Measurements from ENCODE around the gene ZBTB16.

Gene ZBTB16, protein sequence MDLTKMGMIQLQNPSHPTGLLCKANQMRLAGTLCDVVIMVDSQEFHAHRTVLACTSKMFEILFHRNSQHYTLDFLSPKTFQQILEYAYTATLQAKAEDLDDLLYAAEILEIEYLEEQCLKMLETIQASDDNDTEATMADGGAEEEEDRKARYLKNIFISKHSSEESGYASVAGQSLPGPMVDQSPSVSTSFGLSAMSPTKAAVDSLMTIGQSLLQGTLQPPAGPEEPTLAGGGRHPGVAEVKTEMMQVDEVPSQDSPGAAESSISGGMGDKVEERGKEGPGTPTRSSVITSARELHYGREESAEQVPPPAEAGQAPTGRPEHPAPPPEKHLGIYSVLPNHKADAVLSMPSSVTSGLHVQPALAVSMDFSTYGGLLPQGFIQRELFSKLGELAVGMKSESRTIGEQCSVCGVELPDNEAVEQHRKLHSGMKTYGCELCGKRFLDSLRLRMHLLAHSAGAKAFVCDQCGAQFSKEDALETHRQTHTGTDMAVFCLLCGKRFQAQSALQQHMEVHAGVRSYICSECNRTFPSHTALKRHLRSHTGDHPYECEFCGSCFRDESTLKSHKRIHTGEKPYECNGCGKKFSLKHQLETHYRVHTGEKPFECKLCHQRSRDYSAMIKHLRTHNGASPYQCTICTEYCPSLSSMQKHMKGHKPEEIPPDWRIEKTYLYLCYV

DNA sequence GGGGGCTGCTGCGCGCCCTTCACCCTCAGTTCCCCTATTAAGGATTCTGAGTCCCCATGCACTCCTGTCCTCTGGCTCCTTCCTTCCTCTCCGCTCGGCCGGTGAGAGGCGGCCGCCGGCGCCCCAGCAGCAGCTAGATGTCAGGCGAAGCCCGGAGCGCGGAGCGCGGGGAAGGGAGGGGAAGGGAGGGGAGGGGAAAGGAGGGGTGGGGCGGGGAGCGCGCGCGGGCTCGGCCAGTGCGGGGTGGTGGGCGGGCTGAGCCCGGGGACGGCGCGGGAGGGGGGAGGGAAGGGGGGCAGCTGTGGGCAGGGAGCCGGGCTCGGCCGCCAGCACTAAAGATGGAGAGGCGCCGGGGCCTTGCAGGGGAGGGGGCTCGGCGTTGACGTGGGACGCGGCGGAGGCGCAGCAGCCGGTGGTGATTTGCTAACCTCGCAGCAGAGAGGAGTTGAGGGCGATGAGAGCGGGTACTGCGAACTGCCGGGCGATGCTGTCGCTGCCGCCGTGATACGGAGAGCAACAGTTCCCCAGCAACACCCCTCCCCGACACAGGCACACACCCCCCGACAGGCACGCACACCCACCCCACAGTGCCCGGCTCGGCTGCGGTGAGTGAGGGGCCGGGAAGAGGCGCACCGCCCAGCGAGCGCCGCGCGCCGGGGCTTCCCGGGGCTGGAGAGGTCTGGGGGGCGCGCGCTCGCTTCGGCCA lies at the start of gene ZBTB16:
ZBTB16 (plus strand) TSS at position 434 of the 706 bp plus-strand sequence. CDS start 3,590 bp downstream, outside the sequence.
- no peak for FAIRE-seq

DNA sequence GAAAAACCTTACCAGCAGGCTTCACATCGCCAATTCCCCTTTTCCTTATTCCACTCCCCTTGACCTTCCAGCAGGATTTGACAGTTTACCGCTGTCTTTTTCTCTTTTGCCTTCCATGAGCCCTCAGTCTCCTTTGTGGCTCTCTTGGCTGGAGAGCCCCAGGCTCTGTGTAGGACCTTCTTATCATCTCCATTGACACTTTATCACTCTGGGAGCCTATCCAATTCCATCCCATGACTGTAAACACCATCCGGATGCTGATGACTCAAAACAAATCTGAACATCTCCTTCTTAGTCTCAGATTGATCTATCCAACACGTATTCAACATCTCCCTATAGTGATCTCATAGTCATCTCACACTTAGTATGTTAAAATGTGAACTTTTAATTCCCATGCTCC lies 48.6 kb upstream of the ZBTB16 start:
- no peak for FAIRE-seq

DNA sequence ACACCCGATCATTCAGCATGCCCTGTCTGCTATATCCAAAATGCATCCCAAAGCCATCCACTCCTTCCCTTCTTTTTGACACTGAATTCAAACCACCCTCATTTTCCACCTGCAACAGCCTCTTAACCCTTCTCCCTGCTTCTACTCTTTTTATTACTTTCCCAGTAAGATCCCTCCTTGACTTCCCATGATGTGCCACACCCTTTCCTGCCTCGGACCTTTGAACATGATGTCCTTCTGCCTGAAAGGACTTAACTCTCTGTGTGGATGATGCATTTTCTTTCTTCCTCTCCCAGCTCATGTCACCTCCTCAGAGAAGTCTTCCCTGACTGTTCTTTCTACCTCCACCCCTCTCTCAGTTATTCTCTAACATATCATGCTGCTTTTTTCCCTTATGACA lies 48.1 kb upstream of the ZBTB16 start:
- no peak for FAIRE-seq

DNA sequence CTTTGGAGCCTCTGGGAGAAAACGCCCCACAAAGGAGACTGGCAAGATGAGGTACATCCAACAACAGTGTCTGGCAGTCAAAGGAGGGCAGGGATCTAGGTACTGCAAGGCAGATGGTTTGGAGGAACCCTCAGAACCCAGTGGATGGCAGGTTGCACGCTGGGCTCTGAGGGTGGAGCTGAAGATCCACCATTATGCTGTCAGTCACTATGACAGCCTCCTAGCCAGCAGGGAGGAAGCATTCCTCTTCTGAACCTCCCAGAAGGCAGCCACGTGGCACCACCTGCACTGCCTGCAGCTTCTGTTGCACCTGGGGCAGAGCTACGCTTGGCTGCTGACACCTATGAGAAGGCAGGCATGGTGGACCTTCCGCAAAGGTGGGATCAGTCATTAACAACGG lies 44.4 kb upstream of the ZBTB16 start:
- FAIRE-seq = no peak

DNA sequence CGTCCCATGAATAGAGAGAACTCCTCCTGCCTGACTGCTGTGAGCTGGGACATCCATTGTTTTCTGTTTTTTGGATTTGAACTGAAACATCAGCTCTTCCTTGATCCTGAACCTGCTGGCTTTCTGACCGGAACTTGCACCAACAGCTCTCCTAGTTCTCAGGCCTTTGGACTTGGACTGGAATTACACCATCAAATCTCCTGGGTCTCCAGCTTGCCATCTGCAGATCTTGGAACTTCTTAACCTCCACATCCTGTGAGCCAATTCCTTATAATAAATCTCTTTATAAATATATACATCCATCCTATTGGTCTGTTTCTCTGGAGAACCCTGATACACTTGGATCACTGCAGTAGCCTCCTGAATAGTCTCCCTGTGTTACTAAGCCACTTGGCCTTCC lies 42.5 kb upstream of the ZBTB16 start:
- no peak for FAIRE-seq

DNA sequence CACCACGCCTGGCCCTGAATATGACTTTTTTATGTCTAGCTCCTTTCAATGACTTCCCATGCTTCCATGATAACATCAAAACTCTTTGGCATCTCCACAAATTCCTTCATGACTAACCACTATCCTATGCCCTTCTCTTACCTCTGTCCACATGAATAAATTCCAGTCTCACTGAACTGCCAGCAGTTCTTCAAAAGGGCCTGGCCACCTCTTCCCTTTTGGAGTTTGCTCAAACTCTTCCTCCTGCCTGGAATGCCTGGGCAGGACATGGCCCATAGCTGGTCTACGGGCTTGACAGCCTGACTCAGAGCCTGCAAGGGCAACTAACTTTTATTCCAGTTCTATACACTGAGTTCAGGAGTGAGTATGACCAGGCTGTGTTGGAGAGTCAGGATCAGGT lies 41.8 kb upstream of the ZBTB16 start:
- no peak for FAIRE-seq

DNA sequence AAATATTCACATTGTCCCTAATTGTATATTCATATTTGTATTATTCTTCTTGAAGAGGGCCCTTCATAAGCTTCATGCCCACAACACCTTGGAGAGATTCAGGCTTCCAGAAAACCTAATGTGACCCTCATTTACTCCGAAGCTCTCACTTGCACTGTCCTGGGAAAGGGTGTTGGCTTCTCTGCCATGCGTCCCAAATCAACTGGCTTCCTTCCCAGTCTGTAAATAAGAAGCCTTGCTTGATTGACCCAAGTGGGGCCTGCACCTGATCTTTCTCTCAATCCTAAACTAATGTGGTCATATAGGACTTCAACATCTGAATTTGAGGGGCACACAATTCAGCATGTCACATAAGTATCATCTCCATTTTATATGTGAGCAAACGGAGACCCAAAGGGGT lies 40.5 kb upstream of the ZBTB16 start:
- no peak for FAIRE-seq

DNA sequence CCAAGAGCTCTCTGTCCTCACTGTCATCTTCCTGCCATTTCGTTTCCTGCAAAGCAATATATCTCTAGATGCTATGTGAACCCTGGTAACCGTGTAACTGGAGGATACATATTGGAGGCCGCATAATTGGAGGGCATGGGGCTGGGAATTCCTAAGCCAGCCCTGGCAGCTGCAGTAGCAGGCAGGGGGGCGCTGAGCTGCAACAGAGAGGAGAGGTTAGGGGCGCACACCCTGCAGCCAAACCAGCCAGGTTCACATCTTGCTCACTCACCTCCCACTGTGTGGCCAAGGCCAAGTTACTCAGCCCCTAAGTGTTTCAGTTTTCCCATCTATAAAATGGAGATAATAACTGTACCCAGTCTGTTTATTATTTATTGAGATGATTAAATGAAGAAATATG lies 39.9 kb upstream of the ZBTB16 start:
- no peak for FAIRE-seq

DNA sequence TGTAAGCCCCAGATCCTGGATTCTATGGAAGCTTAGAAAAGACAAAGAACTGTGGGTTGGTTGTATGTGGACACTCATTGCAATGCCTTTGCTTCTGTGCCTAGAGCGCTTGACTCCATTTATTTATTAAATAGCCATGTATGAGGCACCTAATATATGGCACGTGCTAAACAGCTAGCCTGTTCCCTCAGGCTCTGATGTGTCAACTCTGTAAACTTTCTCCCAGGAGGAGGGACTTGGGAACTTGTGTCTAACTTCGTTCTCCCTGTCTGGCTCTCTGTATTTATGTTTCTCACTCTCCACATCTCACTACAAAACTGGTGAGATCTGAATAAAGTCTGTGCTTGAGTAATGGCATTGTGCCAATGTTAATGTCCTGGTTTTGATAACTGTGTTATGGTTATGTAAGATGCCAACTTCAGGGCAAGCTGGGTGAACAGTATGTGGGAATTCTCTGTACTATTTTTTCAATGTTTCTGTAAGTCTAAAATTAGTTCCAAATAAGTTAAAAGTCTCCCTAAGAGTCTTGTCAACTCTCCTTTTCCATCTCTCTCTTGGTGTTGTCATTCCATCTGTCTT lies 34.1 kb upstream of the ZBTB16 start:
- no peak for FAIRE-seq

DNA sequence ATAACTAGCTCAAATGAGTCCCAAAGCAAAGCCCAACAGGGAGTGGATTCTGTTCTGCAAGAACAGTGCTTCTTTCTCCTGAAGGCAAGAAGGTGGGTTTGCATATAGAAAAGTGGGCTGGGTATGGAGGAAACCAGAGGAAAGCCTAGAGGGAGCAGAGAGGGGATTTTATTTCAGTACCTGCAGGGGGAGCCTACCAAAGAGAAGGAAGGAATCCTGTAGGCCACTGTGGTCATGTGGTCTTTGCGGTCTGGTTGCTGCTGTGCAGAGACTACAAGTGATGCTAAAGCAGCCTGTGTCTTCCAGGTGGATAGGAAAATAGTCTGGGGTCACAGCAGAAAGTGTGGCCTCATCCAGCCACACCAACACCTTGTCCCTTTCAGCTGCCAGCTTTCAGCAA lies 33.2 kb upstream of the ZBTB16 start:
- FAIRE-seq = no peak

DNA sequence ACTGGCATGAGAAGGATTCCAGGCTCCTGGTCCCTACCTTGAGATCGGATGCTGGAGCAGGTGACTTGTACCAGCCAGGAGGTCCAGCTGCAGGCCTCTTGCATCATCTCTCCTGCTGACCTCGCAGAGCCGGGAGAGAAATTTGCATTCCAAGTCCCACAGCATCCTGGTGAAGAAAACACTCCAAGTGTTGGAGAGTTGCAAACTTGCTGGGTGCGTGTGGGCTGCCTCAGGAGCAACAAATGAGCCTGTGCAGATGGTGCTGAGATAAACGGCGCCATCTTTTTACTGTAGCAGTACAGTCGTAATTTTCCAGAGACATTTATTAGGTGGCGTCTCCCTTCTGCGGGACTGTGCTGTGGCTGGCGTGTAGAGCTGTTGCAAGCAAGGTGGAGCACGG lies 32.1 kb upstream of the ZBTB16 start:
- FAIRE-seq = no peak

DNA sequence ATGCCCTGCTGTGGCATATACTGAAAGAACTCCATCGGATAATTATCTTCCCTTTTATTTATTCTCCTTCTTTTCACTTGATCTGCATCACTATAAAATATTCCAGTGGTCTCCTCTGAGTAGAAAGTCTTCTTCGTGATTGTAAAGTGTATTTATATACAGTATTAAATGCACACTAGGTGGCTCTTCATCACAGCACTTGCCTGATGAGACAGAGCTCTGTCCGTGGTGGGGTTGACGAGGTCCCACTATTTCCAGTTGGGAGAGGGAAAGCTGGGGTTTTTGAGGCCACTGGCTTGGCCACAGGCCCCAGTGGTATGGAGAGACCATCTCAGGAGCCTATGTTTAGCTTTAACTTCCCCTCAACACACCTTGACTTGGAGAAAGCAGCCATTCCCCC lies 31.6 kb upstream of the ZBTB16 start:
- FAIRE-seq = no peak

DNA sequence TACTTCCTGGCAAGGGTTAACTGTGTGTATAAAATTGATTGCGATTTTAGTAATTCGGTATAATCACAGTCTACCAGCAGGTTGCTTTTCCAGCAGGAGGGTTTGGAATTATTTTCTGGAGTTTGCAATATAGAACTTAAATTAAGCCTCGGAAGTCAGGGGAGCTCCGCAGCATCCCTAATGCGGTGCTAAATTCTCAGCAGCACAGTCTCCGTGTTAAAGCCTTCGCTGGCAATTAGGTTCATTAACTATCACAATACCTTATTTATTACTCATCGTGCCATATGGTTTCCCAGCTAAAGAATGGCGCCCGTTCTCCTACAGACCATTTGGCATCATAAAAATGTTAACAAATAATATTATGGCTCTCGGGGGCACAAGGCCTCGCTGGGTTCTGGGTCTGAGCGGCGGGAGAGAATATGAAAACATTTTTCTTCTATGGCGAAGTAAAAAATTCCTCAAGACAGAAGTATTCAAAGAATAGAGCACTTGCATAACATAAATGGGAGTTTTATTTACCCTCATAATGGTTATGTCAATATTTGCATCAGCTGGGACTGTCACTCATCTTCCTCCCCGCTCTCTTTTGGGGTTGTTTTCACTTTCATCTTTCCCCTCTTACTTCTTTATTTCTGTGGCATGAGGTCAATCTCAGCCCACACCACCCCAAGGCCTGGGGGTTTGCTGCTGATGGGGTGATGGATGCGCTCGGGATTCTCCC lies 28.1 kb upstream of the ZBTB16 start:
- no peak for FAIRE-seq

DNA sequence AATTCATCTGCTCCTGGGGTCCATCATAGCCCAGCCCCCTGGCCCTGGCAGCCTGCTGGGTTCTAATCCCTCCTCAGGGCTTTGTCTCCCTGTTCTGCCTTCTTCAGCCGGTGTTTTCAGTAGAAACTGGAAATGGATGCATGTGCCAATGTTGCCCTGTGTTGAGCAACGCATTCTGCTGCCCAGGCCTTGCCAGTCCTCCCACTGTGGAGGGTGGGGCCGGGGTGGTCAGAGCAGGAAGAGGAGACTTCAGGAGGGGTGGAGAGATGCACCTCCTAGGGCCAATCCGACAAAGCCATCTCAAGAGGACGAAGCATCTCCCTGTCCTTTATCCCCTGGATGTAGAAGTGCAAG lies 27.6 kb upstream of the ZBTB16 start:
- FAIRE-seq = no peak

DNA sequence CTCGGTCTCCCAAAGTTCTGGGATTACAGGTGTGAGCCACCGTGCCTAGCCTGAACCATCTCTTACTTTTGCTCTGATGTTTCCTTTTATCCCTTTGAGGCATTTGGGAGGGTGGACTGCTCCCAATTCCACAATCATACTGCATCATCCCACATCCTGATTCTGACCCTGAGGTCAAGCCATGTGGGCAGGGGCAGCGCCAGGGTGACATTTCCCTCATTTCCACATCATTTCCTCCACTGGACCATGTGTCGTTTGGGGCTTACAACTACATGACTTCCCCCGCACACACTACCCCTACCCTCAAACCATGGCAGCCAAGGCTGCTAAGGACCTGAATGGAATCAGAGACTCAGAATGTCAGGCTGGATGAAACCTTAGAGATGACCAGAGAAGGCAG lies 26.4 kb upstream of the ZBTB16 start:
- no peak for FAIRE-seq

DNA sequence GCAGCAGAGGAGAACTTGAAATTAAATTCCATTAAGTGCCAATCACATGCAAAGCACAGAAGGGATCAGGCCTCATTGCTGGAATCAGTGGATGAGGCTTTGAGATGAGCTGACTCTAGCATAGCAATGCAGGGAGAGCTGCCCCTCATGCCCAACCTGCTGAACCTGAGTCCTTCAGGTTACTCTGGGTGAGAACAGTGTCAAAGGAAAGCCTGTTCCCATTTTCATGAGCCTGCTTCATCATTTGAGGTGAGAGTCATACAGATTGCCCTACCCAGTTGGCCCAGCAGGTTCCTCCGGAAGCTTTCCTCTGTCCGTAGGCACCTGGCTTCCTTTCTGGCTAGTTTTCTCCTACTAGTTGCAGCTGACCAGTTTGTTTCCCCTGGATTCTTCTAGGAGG lies 25.9 kb upstream of the ZBTB16 start:
- FAIRE-seq = no peak

DNA sequence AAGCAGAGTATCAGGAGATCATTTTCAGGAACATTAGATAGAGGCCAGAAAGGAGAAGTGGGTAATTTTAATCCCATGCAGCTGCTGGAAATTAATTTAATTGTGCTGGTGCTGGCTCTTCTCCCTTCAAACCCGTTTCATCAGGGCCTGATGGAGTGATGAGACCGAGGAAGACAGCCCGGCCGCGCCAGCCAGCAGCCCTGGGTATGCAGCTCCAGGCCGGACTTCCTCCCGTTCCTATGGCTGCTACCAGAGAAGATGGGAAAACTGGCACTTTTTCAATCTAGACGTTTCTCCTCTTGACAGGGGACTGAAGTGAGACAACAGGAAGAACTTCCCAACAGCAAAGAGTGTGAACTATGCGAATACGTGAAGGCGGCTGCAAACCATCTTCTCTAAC lies 24.6 kb upstream of the ZBTB16 start:
- no peak for FAIRE-seq

DNA sequence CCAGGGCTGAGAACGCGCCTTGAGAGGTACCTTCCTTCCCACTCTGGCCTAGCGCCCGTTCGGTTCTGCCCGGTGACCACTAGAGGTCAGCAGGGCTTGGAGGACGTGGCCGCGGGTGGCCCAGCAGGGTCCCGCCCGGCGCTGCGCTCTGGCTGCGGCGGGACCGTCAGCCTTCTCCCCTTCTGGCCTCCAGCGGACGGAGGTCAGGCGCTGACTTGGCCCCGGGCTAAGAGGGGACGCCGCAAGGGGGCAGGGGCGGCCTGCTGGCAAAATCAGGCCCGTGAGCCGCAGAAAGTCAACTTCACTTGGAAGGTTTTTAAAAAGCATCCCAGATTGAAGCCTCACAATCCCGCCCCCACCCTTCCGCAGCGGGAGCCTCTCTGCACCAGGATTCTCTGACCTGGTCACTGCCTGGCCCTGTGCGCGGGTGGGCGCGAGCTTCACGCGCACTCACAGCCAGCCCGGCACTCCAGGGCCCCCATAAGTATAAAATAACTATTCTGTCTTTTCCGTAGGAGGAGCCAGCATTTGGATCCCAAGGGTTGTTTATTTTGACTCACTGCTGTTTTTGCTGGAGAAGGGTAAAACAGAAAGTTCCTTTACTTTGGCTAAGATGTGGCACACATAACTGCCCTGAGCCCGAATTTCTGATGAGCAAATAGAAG lies 23.2 kb upstream of the ZBTB16 start:
- FAIRE-seq = no peak

DNA sequence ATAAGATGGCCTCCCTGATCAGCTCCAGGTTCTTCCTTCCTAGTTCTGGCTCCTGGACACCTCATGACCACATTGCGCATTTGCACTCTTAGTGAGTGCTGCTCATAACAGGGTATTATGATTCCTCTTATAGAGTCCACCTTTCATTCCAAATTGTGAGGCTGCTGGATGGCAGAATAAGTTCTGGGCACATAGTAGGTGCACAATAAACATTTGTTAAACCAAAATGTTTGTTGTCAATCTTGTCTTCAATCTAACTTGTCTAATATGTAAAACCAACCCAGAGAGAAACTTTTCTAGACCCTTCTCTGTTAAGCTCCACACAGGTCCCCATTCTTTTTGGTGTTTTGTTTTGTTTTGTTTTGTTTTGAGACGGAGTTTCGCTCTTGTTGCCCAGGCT lies 22.6 kb upstream of the ZBTB16 start:
- no peak for FAIRE-seq

DNA sequence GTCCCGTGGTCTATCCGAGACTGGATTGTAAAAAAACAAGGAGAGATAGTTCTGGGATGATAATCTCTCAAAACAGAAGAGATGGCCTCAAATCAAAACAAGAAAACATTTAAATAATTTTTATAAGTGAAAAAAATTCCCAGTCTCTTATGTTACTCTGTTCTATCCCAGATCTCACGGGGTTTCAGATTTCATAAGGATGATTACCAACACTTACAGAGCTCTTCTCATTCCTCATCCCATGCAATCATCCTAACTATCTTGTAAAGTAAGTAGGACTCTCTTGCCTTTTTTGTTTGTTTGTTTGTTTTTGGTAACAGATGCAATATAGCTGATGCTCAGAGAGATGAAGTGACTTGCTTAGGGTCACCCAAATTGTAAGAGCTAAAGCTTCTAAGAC lies 20.0 kb upstream of the ZBTB16 start:
- no peak for FAIRE-seq

DNA sequence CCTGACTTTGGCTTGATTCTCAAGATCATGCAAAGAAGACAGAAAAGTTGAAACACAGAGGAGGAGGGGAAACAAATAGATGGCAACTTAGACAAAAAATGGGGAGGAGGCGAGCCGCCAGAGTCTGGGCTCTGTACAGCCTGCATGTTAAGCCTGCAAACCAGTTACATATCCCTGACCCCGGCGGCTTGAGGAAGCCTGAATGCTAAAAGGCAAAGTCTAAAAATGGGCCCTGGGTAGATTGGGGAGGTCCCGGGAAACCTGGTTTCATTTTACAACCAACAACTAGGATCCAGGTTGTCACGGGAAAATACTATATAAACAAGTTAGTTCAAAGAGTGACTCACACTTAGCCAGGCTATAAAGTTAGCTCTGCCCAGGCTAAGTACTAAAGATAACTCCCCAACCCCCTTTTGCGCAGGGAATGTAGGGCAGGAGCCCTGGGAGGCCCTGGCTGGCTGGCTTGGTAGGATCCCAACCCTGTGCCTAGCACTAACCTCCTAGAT lies 18.8 kb upstream of the ZBTB16 start:
- no peak for FAIRE-seq

DNA sequence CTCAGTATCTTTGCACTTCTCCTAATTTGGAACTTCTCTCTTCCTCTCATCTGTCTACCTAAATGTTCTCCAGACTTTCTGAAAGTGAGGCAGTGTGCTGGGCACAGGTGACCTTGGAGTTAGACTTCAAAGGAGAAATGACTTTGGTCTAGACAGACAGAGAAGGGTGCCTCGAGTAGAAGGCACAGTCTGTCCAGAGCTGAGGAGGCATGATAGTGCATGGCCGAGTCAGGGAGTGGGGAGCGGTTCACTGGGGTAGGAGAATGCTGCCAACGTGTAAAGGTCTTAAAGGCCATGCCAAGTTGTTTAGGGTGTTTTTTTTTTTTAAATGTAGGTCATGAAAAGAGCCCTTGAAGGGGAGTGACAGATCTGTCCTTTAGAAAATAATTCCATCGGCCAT lies 17.3 kb upstream of the ZBTB16 start:
- no peak for FAIRE-seq

All from A204.1 (cell line).